Large intestine (tissue), 3 donors: ENCODE data around the gene MEP1B. TPM values are rescaled to one million over a fixed set of nuclear protein-coding genes. Genes with fewer than 3 reads are reported as not detected.
"Not testable (repeated sequence)": the region's sequence is repeated elsewhere in the genome, so short reads cannot be mapped to it uniquely, and the experiment has no call there.

Source experiments
- DNase-seq, 2 donors: peaks; one replicate each; pipeline versions ENCODE4 v3.0.0 to v3.0.0-alpha.2; 2013
- H3K27ac ChIP-seq: one replicate; pipeline ENCODE4 v1.5.1; 2013; ENCODE audit warnings: low read length
- H3K27me3 ChIP-seq: 2 replicates; pipeline ENCODE4 v1.6.1; 2013; ENCODE audit warnings: low read length; ENCODE audit not compliant: control insufficient read depth, insufficient read depth
- H3K36me3 ChIP-seq: 2 replicates; pipeline ENCODE4 v1.6.1; 2013; ENCODE audit warnings: low read length; ENCODE audit not compliant: control insufficient read depth, insufficient read depth
- H3K4me1 ChIP-seq: one replicate; pipeline ENCODE4 v1.6.1; 2013; ENCODE audit warnings: low read length; ENCODE audit not compliant: control insufficient read depth, insufficient read depth
- H3K4me3 ChIP-seq: one replicate; pipeline ENCODE4 v1.5.1; 2013; ENCODE audit warnings: low read length
- H3K9me3 ChIP-seq: one replicate; pipeline ENCODE4 v1.6.1; 2013; ENCODE audit warnings: mild to moderate bottlenecking, low read depth, low read length, moderate library complexity; ENCODE audit not compliant: control insufficient read depth
- WGBS: methylation state at CpG from one replicate; pipeline ENCODE4 v1.1.5; 2013; ENCODE audit warnings: low lambda C conversion rate; ENCODE audit not compliant: insufficient coverage; 5-methylcytosine and 5-hydroxymethylcytosine counted together
- polyA plus RNA-seq: library from polyadenylated mRNA; unstranded; fragments of 120-200 nt; gene quantifications from one replicate; pipeline ENCODE4 v1.2.1, GENCODE V29; 2013

MEP1B gene
- polyA plus RNA-seq, 1 donor, result 0.45 TPM

DNA sequence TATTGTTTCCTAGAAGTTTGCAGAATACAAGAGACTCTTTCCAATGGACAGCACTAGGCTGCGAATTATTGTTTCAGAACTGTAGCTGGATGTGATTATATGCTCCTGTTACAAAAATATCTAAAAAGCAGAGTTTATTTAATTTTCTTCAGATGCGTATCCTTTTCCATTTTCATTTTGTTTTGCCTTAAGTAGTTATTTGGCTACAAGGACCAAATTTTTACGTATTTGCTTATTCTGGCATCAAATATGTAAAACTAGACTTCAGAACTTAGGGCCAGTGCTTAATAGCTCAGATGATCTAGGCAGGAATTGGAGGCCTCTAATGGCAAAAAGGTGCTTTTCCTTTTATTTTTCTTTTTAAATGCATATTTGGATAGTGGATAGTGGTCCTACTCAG, 18.7 kb downstream of the MEP1B start:
- Histone ChIP-seq H3K27me3 (no peaks in the 10 kb centered on the region), H3K4me3 (no peak overlapping the region), H3K36me3 (no peaks in the 10 kb centered on the region), H3K4me1 (peaks cover 67% of the 10 kb centered on the region), H3K9me3 (peaks cover 2% of the 10 kb centered on the region), H3K27ac (peak overlapping the region; percentile 80)
- WGBS, result 83% methylated on average over 2 of the region's 3 CpGs
- DNase-seq, result no peak

DNA sequence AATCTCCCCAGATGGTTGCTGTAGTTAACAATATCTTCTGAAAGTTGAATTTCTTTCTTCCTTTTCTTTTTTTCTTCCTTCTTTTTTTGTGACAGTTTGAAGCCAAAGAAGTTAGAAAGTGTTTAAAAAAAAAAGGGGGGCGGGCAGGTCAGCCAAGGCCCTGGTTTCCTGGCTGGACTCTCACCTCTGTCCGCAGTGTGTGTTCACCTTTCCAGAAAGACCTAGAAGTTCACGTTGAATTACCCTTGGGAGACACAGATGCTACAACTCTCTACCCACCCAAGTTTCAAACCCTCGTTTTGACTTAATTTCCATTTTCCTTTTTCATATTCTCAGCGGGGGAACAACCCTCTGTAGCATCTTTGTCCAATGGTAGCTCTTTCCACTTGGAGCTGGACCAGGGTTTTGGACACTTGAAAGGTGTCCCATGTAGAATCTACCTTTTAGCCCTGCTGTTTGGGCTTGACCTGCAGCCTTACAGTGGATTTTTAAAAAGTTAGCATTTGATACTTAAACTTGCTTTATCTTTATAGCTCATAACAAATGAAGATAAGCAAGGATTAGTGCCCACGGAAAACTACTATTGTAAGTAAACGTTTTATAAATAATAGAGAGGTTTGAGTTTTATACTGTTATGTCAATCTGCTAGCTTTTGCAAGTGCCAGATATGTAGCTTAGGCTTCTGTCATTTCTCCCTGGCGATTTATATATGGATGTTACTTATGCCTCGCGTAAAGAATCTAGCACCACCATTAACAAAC, 20.0 kb downstream of the MEP1B start:
- no peak for DNase-seq
- H3K4me3 ChIP-seq, result no peak overlapping the region
- peaks cover 70% of the 10 kb centered on the region for H3K4me1 ChIP-seq
- no peaks in the 10 kb centered on the region for H3K27me3 ChIP-seq
- H3K27ac ChIP-seq, result peak overlapping the region; percentile 80
- H3K36me3 ChIP-seq, result no peaks in the 10 kb centered on the region
- no peaks in the 10 kb centered on the region for H3K9me3 ChIP-seq
- 71% methylated on average over 1 of the region's 10 CpGs for WGBS

DNA sequence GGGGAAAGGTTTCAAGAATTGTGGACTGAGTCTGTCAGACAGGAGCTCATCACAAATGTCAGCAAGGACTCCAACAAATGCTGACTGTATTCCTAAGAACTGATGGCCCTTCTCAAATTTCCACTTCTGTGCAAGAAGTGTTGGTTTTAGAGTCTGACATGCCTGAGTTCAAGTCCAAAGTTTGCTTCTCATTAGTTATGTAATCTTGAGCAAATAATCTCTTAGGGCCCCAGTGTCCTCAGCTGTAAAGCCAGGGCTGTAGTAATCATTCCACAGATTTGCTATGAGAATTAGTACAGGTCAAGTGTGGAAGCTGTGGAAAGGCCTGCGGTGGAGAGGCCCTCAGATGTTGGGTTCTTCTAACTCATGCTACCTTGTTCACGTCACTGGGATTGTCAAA, 23.9 kb downstream of the MEP1B start:
- Histone ChIP-seq H3K36me3 (no peaks in the 10 kb centered on the region), H3K27me3 (no peaks in the 10 kb centered on the region), H3K27ac (peak overlapping the region; percentile 63), H3K4me1 (peaks cover 53% of the 10 kb centered on the region), H3K9me3 (no peaks in the 10 kb centered on the region), H3K4me3 (no peak overlapping the region)
- DNase-seq, result peak; percentile 78 to 88
- WGBS, result no CpG with 5 or more reads among the region's 2 CpGs

DNA sequence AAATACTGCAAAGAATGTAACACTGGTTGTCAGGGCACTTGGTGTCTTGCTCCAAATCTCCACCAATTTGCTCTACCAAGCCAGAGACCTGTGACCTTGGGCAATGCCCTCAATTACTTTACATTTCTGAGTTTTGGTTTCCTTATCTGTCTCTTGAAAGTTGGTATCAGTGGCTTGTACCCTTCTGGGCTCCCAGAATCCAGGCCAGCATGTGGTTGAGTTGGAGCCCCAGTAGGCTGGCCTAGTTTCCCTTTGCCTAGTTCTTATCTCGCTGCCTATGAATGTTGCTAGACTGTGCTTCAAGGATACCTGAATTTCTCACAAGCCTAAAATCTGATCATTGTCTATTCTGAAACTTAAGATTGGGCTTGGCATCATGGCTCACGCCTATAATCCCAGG, 26.6 kb downstream of the MEP1B start:
- Histone ChIP-seq H3K36me3 (no peaks in the 10 kb centered on the region), H3K4me3 (no peak overlapping the region), H3K27me3 (no peaks in the 10 kb centered on the region), H3K9me3 (no peaks in the 10 kb centered on the region), H3K27ac (no peak overlapping the region), H3K4me1 (peaks cover 28% of the 10 kb centered on the region)
- DNase-seq, result peak in 1 of 2 donors; percentile 8
- no CpG with 5 or more reads among the region's 2 CpGs for WGBS

DNA sequence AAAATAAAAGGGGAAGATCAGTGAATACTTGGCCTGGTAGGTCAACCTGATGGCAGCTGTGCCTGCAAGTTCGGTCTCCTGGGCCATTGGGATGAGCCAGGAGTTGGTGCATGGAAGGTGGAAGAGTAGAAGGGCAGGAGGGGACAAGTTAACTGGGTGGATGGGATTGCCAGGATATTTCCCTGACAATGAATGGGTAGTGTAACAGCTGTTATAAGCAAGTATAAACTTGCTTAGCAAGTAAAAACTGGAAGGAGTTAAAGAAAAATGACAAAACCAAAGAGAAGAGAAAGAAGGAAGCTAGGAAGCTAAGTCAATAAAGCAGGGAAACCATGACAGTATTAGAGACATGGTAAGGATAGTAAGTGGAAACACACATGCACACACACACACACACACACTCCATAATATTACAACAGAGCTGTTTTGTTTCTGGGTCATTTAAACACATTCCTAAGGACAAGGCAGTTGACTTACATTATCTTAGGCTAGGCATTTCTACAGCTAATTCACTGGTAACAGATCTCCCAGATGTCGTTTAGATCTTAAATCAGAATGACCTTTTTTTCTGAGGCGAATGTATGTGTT, 29.7 kb downstream of the MEP1B start:
- Histone ChIP-seq H3K27me3 (no peaks in the 10 kb centered on the region), H3K36me3 (no peaks in the 10 kb centered on the region), H3K27ac (peak overlapping the region; percentile 19), H3K9me3 (no peaks in the 10 kb centered on the region), H3K4me1 (peaks cover 6% of the 10 kb centered on the region), H3K4me3 (no peak overlapping the region)
- WGBS, result no CpG with 5 or more reads among the region's 3 CpGs
- DNase-seq, result peak in 1 of 2 donors; percentile 57

DNA sequence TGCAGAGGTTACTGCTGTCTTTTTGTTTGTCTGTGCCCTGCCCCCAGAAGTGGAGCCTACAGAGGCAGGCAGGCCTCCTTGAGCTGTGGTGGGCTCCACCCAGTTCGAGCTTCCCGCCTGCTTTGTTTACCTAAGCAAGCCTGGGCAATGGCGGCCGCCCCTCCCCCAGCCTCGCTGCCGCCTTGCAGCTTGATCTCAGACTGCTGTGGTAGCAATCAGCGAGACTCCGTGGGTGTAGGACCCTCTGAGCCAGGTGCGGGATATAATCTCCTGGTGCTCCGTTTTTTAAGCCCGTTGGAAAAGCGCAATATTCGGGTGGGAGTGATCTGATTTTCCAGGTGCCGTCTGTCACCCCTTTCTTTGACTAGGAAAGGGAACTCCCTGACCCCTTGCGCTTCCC, 43.5 kb downstream of the MEP1B start:
- not testable (repeated sequence) for H3K9me3 ChIP-seq, H3K4me3 ChIP-seq, H3K36me3 ChIP-seq, DNase-seq, H3K27me3 ChIP-seq, H3K27ac ChIP-seq
- WGBS, result no CpG with 5 or more reads among the region's 15 CpGs
- H3K4me1 ChIP-seq, result peaks cover 30% of the 10 kb centered on the region

DNA sequence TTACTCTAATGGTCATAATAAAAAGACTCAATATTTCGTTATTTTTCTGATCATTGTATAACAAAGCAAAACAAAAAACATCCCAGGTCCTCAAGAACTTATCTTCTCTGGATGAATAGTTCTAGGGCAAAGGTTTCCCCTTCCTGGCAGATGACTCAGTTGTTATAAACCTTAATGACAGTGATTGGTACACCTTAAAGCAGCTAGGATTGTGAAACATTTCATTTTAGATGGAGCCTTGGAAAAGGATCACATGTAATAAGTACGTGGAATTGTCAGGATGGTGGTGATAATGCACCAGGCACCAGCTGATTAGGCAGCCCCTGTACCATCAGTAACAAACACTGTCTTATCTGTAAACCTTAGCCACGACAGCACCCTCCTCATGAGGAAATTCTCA, 47.2 kb downstream of the MEP1B start:
- Histone ChIP-seq H3K27ac (peak overlapping the region; percentile 74), H3K9me3 (peaks cover 4% of the 10 kb centered on the region), H3K4me1 (peaks cover 30% of the 10 kb centered on the region), H3K4me3 (no peak overlapping the region), H3K27me3 (no peaks in the 10 kb centered on the region), H3K36me3 (no peaks in the 10 kb centered on the region)
- 33% methylated on average over 1 of the region's 3 CpGs for WGBS
- DNase-seq, result peak; percentile 82 to 91

DNA sequence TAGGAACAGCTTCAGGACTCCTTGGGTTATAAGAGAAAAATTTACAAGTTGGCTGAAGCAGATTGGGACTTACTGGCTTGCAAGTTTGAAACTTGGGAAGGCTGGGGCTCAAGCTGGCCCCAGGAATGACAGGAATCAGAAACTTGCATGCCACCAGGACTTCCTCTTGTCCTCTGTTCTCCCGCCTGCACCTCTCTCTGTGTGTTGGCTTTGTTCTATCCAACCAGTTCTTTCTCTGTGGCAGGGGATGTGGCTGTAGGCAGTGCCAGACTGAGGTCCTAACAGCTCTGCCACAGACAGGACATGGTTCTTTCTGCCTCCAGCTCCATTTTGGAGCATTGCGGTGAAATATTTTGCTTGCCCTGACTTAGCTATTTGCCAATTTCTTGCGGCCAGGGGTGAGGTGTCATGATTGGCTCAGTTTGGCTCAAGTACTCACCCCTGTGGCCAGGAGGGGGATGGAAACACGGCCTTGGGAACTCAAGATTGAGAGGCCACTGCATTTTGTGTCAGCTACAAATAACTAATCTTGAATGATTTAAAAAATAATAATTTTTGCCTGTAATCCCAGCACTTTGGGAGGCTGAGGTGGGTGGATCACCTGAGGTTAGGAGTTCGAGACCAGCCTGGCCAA, 48.9 kb downstream of the MEP1B start:
- H3K4me3 ChIP-seq, result no peak overlapping the region
- H3K36me3 ChIP-seq, result no peaks in the 10 kb centered on the region
- WGBS, result no CpG with 5 or more reads among the region's 5 CpGs
- no peak overlapping the region for H3K27ac ChIP-seq
- H3K4me1 ChIP-seq, result peaks cover 30% of the 10 kb centered on the region
- H3K27me3 ChIP-seq, result no peaks in the 10 kb centered on the region
- no peaks in the 10 kb centered on the region for H3K9me3 ChIP-seq
- no peak for DNase-seq

DNA sequence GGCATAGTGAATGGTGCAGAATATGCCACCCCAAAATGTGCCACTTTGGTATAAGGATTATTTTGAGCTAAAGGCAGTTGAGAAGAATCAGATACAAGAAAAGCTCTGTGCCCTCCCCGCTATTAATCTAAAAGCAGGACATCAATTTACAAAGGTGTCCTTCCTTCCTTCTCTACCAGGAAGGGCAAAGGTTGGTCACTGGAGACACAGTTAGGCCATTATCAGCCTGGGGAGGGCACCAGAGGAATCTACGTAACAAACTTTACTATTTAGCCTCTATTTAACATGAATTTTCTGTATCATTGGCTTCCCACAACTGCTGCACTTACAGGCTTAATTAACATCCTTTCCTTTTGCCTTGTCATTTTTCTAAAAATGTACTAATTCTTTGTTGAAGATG, 52.6 kb downstream of the MEP1B start:
- WGBS, result 100% methylated on average over 1 of the region's 2 CpGs
- Histone ChIP-seq H3K4me1 (peaks cover 10% of the 10 kb centered on the region), H3K27ac (no peak overlapping the region), H3K36me3 (no peaks in the 10 kb centered on the region), H3K9me3 (no peaks in the 10 kb centered on the region), H3K27me3 (no peaks in the 10 kb centered on the region), H3K4me3 (no peak overlapping the region)
- no peak for DNase-seq

DNA sequence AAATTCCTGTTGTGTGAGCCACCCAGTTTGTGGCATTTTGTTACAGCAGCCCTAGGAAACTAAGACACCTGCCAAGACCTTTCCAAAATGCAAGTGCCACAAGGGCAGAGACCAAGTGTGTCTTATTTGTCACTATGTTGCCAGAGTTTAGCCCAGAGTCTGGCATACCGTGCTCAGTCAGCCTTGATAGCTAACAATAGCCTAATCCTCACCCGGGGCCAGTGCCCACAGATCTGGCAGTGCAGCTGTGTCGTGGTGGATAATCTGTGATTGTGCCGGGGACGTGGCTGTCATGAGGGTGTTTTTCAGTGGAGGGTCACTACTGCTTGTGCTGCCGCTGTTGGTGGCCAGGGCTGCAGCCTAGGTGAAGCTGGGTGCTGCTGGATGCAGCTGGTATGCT, 53.5 kb downstream of the MEP1B start:
- H3K4me1 ChIP-seq, result peaks cover under 1% of the 10 kb centered on the region
- no peak for DNase-seq
- H3K9me3 ChIP-seq, result no peaks in the 10 kb centered on the region
- no peak overlapping the region for H3K27ac ChIP-seq
- no CpG with 5 or more reads among the region's 6 CpGs for whole genome bisulfite sequencing
- no peaks in the 10 kb centered on the region for H3K27me3 ChIP-seq
- no peak overlapping the region for H3K4me3 ChIP-seq
- no peaks in the 10 kb centered on the region for H3K36me3 ChIP-seq
